Coronary artery (tissue), 2 donors: ENCODE data around the gene CBX2.
A peak's percentile ranks its signal among the peaks of the same experiment; 100 is the strongest.

Source experiments
- DNase-seq: peaks from one replicate; pipeline ENCODE4 v3.0.0-alpha.2; 2017; ENCODE audit warnings: low spot score
- H3K27ac ChIP-seq, 2 donors: fragments of 200-600 bp; sonication (generic); one replicate each; pipeline ENCODE4 v1.5.1; 2016 to 2019
- H3K4me3 ChIP-seq: fragments of 200-600 bp; sonication (generic); 2 replicates; pipeline ENCODE4 v1.5.1; 2016; ENCODE audit warnings: mild to moderate bottlenecking, moderate library complexity
- TF ChIP-seq, protein P1 (sequence below): fragments of 200-600 bp; sonication (generic); IDR thresholded peaks from one replicate; pipeline ENCODE4 v1.5.1; 2019; ENCODE audit warnings: antibody characterized with exemption

Gene CBX2

DNA sequence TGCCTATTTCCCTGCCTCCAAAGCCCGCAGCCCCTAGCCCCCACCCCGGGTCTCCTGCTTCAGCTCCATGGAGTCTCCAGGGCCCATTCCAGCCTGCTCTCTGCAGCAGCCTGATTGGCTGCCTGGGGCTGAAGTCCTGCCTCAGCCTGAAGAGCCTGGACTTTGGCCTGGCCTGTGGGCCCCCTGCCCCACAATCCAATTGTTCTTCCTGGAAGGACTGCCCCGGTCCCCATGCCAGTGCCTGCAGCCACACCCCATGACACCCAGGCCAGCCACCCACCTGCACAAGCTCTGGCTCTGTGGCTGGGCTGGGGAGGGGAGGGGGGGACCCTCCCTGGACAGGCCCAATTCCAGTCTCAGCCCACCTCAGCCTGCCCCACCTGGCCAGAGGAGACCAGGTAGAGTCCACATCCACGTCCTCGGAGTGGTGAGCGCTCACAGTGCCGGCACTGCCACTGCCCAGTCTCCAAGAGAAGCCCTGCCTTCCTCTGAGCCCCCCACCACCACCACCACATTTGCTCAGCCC, 34.9 kb upstream of the CBX2 start:
- Histone ChIP-seq H3K4me3 (no peak overlapping the region), H3K27ac (no peak overlapping the region)
- no peak for DNase-seq
- TF ChIP-seq, protein P1, sequence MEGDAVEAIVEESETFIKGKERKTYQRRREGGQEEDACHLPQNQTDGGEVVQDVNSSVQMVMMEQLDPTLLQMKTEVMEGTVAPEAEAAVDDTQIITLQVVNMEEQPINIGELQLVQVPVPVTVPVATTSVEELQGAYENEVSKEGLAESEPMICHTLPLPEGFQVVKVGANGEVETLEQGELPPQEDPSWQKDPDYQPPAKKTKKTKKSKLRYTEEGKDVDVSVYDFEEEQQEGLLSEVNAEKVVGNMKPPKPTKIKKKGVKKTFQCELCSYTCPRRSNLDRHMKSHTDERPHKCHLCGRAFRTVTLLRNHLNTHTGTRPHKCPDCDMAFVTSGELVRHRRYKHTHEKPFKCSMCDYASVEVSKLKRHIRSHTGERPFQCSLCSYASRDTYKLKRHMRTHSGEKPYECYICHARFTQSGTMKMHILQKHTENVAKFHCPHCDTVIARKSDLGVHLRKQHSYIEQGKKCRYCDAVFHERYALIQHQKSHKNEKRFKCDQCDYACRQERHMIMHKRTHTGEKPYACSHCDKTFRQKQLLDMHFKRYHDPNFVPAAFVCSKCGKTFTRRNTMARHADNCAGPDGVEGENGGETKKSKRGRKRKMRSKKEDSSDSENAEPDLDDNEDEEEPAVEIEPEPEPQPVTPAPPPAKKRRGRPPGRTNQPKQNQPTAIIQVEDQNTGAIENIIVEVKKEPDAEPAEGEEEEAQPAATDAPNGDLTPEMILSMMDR: no peak

DNA sequence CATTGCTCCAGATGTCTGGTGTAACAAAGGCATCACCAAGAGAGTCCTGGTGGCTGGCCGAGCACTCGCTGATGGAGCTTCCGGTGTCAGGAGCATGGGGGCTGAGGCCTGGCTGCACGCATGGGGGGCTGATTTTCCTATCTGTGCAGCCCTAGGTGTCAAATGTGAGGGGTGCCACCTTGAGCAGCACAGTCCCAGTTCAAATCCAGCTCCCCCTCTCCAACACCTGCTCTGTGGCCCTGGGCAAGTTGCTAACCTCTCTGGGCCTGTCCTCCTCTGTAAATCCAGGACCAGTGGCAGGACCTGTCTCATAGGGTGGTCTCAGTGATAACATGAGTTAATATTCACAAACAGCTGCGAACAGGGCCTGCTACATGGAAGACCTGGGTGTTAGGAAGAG, 34.3 kb upstream of the CBX2 start:
- Histone ChIP-seq H3K4me3 (no peak overlapping the region), H3K27ac (no peak overlapping the region)
- no peak for DNase-seq
- TF ChIP-seq, protein P1: no peak

DNA sequence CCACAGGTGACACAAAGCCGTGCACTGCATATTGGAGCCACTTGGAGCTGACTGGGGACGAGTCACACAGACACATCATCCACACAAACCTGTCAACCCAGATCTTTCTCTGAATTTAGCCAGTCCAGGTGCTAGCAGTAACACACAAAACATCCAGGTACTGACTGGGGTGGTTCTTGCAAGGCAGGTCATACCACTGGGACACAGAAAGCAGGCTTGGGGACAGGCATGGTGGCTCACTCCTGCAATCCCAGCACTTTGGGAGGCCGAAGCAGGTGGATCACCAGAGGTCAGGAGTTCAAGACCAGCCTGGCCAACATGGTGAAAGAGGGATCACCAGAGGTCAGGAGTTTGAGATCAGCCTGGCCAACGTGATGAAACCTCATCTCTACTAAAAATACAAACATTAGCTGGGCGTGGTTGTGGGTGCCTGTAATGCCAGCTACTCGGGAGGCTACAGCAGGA, 32.3 kb upstream of the CBX2 start:
- no peak overlapping the region for H3K27ac ChIP-seq
- DNase-seq: no peak
- TF ChIP-seq, protein P1: no peak
- no peak overlapping the region for H3K4me3 ChIP-seq

DNA sequence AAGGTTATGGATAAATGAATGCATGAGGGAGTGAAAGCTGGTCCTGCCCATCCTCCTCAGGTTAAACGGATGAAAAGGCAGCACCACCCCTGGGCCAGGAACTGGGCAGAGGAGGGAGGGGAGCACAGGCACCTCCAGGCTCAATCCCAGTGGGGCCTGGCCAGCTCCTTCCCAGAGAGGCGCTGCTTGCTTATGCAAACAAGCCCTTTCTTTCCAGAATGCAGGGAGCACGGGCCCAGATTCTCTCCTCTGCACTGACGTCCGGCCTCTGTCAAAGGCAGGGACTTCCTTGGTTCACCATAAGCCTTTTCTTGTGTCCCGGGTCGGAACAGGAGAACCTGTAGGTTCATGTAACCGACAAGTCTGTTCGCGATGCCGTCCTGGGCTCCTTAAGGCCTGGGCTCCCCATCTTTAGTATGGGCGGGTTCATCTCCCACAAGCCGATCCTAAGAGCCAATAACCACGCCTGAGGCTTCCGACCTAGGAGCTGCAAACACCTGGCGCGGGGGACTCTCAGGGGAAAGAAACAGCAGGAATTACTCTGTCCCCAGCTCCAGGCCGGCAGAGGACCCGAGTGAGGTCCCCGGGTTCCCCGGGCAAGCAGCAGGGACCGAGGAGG, 30.9 kb upstream of the CBX2 start:
- no peak overlapping the region for H3K4me3 ChIP-seq
- no peak for DNase-seq
- TF ChIP-seq, protein P1: no peak

DNA sequence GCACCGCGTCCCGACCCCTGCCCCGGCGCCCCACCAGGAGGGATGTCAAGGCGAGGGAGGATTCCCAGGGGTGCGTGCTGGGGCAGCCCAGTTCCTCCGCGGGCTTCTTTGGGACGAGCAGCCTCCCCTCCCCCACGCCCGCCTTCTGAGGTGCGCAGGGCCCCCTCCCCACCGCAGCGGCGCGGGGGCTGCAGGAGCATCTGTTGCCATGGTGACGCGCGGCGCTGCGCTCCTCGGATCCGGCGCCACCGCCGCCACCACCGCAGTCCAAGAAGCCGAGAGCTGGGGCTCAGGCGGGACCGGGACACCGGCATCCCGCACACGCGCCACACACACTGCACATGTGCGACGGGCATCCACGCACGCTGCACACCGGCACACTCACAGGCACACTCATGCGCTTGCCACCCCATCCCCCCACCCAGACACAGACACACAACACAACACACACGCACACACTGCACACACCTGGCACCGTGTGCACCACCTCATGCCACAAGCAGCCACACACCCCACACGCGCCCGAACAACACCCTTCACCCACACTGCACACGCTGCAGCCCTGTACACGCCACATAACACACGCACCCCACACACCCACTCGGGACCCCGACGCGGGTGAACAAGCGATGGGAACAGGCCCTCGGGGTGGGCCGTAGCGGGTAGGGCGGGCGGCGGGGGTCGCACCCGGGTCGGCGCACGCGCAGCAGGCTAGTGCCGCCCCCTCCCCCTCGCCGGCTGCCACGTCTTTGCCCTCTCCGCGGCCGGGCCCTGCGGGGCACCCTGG, 30.2 kb upstream of the CBX2 start:
- DNase-seq: no peak
- TF ChIP-seq, protein P1: no peak
- H3K27ac ChIP-seq: no peak overlapping the region
- peak overlapping the region; percentile 10 for H3K4me3 ChIP-seq

More for the DNA sequence above, 30.9 kb upstream of the CBX2 start:
- H3K27ac ChIP-seq: no peak overlapping the region

DNA sequence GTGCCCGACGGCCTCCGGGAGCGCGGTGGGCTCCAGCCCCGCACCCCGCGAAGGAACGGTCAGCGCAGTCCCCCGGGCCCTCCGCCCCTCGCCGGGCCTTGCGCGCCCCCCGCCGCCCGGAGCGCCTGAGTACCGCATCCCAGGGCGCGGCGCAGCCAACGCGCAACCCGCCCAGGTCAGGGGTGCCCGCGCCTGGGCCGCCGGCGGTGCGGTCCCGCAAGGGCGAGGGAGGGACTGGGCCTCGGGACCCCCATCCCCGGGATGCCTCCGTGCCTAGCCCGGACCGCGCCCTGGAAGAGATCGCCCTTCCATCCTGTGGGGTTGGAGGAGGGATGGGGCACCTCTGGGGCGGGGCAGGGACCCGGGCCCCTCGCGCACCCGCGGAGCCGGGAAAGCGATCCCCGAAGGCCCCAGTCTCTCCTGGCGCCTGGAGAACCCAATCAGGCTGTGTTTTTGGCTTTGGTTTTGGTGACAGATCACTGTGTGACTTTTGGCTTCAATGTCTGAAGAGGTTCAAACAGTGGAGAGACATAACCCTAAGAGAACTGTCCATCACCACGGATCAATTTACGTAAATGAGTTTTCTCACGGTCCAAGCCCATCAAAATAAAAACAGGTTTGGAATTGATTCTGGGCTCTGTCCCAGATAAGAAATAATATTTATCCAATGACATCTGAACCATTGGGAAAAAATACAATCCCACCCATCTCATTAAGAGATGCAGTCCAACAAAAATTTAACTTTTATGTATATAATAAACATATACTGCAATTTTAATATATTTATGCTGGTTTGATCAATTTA, 29.5 kb upstream of the CBX2 start:
- no peak for DNase-seq
- TF ChIP-seq, protein P1: no peak
- H3K4me3 ChIP-seq: peak overlapping the region; percentile 10
- H3K27ac ChIP-seq: no peak overlapping the region
